HG03064 (cell line): ENCODE data around the gene N4BP2L2.

Experiments
- ATAC-seq: cut with Tn5 transposase; IDR thresholded peaks from one replicate; pipeline ENCODE4 v1.9.1; 2021; ENCODE audit warnings: low read depth; ENCODE audit not compliant: unreplicated experiment

Gene N4BP2L2

DNA sequence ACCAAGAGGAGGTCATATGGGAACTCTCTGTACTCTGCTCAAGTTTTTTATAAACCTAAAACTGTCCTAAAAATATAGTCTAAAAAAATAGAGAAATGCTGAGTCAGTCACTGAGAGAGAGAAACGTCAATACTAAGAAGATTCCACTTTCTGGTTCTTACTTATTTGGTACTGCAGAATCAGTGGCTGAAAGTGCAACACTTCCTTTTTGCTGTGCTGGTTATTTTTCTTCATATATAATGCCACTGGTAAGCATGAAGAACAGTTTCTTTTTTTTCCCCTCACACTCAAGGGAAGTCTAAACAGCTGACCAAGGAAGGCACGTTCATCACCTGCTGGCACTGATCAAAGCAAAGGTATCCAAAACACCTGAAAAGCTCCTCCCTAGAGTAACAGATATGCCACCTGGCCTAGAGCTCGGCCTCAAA, 66.4 kb downstream of the N4BP2L2 start:
- peak; percentile 75 for ATAC-seq

DNA sequence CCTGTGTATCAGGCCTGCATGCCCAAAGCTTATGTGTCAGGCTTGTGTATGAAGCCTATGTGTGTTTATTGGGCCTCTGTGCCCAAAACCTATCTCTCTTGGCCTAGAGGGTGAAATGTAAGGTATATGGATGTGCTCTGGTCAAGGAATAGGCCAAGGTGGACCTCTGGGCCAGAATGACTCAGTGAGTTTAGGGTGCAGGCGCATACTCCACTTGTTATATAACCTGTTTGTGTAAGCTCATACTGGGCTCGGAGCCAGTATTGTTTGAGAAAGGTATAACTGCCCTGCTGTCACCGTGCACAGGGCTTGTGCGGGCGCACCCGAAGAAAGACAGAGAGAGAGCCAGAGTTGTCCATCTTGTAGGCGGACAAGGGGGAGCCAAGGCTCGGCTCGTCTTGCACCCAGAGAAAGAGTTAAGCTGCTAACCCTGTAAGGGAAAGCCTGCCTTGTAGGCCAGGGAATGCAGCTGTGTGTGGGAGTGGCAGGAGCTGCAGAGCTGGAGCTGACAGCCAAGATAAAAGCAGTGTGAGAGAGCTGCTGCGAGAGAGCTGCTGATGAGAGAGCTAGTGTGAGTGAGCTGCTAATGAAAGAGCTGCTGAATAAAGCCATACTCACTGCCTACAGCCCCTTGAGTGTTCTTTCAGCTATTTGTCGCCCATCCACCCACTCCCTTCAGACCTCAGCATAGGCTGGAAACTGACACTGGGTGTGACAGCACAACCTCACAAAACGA, 67.2 kb downstream of the N4BP2L2 start:
- no peak for ATAC-seq

DNA sequence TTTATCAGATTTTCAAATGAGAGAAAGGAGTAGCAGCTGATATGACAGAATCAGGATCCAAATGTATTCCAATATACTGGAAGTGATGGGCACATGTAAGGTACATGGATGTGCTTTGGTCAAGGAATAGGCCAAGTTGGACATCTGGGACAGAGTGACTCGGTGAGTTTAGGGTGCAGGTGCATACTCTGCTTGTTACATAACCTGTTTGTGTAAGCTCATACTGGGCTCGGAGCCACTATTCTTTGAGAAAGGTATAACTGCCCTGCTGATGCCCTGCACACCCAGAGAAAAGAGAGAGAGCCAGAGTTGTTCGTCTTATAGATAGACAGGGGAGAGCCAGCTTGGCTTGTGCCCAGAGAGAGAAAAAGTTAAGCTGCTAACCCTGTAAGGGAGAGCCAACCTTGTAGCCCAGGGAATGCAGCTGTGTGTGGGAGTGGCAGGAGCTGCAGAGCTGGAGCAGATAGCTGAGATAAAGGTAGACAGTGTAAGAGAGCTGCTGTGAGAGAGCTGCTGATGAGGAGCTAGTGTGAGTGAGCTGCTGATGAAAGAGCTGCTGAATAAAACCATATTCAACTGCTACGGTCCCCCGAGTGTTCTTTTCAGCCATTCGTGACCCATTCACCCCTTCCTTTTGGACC, 70.0 kb downstream of the N4BP2L2 start:
- ATAC-seq: no peak

DNA sequence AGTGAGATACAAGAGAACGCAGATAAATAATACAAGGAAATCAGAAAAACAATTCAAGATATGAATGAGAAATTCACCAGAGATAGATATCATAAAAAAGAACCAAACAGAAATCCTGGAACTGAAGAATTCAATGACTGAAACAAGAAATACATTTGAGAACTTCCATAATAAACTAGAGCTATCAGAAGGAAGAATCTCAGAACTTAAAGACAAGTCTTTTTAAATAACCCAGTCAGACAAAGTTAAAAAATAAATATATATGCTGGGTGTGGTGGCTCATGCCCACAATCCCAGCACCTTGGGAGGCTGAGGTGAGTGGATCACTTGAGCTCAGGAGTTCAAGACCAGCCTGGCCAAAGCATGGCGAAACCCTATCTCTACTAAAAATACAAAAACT, 82.0 kb downstream of the N4BP2L2 start:
- no peak for ATAC-seq

DNA sequence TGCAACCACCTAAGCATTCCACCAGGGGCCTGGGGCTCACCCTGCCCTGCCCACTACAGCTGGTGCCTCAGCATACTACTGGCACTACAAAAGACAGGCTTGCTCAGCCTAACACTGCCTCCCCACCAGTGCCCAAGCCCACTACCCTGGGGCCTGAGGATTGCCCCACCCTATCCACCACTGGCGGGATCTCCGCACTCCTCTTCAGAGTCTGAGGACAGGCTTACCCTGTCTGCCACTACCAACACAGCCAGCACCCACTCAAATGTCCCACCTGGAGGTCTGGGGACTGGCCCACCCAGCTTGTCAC, 83.0 kb downstream of the N4BP2L2 start:
- ATAC-seq: no peak

DNA sequence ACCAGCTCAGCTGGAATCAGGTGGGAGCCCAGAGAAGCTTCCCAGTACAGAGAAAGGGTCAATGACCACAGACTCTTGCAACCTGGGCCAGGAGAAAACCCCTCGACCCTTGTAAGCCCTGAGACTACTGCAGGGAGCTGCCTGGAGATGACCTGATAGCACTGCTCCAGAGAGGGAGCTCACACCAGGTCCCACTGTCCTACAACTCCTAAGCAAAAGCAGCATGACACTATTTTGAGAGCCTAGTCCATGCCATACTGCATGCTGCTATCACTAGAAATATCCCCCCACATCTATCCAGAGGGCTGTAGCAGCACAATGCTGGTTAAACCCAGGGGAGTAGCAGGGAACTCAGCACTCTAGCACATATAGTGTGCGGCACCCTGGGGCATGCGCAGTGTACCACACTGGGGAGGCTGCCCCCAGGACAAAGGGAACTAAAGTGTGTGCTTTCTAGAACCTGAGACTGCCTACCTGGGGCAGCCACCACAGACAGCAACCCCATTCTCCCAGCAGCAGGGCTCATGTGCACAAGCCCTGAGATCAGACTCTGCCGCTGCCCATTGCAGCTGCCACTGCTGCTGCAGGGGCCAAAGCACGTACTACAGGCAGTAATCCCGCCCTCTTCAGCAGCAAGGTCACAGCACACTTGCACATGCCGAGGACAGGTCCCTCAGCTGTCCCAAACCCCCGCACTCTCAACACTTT, 83.6 kb downstream of the N4BP2L2 start:
- ATAC-seq: no peak

DNA sequence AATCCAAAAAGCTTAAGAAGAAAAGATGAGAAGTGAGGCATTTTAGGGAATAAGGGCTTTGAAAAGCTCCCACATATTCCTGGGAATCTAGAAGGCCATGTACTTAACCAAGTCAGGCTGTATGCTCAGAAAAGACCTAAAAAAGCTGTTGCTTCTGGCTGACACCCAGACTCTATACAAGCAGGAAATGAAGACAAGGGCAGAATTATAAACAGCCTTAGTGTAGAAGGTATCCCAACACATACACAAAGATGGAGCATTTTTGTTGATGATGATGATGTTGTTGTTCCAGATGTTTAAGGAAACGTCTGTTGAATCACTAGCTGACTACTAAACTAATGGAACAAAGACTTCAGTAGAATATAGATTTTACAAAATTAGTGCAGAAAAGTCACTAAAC, 84.6 kb downstream of the N4BP2L2 start:
- ATAC-seq: no peak

DNA sequence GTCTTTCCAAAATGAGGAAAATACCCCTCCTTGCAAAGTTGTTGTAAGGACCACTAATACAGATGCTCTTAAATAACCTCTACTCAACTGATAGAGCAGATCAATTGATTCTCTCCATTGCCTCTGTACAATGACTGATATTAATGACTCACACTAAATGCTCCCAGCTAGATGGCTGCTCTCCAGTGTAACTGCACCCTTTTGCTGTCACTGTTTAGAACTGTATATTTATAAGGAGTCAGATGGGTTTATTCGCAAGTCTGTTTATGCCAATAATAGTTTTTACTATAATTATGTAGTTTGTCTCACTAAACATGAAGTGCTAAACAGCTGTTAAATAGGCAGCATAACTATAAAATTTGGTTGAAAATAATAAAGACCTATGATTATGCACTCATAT, 89.6 kb downstream of the N4BP2L2 start:
- ATAC-seq: no peak

DNA sequence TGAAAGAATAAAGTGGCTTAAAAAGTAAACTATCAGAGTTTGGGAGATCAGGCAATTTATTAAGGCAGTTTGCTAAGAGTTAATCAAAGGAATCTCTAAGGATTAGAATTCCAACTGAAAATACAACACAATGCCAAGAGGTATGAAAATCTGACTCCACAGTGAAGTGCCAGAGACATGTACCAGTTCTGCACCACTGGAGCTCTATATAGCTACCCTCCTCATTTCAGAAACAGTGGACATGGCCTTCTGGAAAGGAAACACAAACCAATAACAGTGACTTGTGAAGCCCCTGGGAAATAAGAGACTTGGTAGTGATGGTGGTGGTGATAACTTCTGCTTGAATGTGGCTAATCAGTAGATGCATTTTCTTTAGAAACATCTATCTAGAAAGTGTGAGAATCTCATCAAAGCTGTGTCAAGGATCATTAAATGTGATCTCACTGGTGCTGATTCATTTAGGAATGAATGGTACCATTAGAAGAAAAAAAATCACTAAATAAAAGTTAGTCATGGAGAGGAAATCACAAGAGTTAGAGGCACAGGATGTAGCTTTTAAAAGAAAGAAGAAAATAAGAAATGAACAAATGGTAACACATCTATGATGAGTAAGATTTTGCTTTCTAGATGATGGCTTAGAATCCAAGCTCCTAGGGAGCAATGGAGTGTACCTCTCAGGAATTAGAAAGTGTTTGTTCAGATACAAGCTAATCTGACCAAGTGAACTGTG, 90.5 kb downstream of the N4BP2L2 start:
- ATAC-seq: no peak

DNA sequence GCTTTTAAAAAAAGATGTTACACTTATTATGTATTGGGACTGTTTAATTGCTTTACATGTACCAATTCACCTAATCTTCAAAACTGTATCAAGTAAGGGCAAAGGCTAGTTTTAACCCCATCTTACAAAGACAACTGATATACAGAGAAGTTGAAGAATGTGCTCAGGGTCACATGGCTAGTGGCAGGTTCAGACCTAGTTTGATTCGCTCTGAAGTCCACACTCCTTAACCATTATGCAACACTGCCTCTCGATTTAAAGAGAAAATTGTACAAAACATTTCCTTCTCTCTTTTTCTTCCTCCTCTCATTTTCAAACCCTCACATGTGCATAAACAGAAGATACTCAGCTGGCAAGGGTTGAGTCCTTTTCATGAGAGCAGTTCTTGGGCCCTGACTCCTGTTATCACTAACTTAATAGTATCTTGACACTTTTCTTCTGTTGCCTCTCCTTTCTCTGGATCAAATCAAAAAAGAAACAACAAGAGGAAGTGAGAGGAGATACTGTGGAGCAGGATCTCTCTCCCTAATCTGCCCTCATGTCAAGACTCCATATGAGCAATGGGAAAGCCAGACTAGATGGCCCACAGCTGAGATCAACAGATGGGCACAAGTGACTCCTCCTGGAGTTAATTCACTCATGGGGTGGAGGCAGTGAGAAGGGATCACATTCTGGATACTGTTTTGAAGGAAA, 91.7 kb downstream of the N4BP2L2 start:
- no peak for ATAC-seq

DNA sequence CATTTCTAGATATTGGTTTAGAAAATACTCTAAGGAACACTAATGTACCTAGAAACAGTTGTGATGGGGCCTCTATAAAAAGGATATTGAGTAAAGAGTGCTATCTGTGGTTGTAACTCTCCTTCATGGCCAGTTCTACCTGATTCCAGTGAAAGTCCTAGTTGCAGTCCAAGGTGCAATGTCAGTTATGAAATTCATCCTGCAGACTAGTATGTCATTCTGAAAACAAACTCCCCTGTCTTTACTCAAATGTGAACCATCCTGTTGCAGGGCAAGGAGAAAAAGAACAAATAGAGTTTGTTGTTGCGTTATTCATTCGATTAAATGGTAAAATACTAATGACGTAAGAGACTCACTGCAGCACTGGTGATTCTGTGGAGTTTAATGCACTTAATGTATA, 92.4 kb downstream of the N4BP2L2 start:
- ATAC-seq: no peak

DNA sequence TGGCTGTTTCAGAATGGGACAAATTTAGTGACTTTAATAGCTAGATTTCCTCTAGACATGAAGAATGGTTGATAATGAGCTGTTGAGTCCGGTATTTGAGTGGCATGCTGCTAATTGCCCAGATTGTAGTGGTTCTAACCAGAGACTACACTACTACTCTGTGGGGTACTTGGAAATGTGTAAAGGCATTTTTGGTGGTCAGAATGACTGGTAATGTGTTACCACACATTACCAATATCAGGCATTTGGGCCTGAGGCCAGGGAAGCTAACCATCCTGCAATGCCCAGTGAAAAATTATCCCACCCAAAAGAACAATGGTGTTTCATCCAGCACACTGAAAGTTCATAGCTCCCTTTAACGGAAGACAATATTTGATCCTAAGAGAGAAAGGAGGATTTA, 93.1 kb downstream of the N4BP2L2 start:
- ATAC-seq: no peak

DNA sequence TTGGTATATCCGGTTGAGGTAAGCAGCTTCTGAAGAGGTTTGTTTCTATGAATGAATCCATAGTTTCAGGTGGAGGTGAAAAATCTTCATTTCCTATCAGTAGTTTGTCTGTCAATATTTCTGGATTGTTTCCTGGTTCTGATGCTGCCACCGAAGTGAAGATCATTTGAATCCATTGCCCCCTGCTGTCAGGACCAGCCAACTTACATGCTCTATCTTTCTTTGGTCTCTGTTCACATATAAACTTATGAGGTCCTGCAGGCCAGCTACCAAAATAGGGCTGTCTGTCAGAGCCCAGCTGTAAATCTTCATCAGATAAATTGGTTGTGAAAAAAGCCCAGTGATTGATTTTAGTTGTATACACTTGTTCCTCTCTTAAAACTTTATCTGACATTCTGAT, 95.5 kb downstream of the N4BP2L2 start:
- no peak for ATAC-seq

DNA sequence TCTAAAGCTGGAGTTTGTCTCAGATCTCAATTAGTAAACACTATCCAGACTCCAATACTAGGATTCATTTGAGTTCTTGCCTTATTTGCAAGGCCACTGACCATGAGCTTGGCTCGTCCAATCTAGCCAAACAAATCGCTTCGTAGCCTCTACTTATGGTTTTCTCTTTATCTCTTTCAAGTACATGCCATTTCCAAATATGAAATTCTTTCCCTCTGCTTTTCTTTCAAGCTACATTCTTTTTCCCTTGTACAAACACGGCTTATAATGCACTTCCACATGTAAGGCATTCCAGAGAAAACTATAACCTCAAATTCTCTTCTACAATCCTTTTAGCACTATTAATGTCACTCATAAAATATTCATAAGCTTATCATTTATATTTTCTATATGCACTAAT, 99.7 kb downstream of the N4BP2L2 start:
- ATAC-seq: no peak

DNA sequence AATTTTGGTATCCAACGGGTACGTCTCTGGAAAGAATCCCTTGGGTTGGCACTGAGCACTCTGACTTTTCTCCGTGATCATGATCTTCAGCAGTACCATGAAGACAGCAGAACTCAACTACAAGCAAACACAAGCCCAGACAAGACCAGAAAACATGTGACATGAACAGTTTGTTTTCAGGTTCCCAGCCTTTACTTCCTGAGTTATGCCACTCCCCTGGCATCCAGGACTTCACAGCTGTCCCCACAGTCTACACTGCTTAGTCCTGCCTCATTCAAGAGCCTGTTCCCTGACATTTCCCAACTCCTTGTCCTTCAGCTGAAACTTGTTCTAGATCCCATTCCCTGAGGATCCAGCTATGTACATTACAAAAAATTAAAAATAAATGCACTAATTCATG, 105.7 kb downstream of the N4BP2L2 start:
- no peak for ATAC-seq

DNA sequence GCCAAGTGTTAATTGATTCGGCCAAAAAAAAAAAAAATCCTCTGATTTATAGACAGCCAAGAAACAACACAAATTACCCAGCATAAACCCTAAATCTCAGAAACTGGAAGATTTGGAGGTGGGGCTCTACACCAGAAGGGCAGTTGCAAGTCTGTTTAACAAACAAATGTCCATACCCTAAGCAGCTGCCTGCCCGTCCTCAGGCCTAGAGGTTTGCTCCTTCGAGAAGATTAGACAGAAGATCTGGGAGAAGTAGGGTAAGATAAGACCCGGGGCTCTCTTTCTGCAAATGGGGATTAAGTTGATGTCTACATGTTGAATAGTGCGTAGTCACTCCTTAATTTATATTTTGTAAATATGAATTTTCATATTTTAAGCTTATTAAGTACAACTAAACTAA, 107.2 kb downstream of the N4BP2L2 start:
- ATAC-seq: no peak

DNA sequence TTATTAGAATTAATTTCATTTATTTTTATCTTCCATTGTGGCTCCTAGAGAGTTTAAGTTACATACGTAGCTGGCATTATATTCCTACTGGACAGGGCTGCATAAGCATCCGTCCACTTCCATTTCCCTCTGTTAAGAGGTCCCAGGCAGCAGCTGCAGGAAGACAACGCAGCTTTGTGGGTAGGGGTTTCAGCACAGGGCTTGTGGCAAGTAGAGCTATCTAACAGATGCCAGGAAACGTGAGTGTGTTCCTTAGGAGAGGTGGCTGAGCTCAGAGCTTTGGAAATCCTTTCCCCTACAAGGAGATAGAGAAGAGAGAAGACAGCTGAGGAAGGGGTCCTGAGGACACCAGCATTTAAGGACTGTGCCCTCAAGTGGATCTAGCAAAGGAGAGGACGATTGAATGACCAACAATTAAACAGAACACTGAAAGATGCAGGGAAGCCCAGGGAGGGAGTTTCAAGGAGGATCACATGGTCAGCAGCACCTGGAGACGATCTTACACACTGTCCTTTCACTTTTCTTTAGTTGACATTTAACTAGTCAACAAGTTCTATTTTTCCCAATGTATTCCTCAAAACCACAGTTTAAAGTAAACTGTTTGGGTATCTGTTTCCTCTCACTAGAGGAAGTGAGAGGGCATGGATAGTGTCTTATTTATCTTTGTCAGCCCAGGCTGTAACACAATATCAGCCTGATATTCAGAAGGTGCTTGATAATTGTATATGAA, 108.4 kb downstream of the N4BP2L2 start:
- no peak for ATAC-seq

DNA sequence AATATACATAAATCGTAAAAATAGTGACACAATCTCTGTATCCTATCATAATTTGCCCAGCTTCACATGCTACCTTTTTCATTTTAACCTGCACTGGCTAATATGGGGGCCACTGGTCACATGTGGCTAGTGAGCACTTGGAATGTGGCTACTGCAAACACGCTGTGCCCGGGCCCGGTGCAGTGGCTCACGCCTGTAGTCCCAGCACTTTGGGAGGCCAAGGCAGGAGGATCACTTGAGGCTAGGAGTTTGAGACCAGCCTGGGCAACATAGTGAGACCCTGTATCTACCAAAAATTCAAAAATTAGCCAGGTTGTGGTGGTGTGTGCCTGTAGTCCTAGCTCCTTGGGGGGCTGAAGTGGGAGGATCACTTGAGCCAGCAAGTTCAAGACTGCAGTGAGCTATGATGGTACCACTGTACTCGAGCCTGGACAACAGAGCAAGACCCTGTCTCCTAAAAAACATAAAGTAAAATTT, 109.1 kb downstream of the N4BP2L2 start:
- no peak for ATAC-seq

DNA sequence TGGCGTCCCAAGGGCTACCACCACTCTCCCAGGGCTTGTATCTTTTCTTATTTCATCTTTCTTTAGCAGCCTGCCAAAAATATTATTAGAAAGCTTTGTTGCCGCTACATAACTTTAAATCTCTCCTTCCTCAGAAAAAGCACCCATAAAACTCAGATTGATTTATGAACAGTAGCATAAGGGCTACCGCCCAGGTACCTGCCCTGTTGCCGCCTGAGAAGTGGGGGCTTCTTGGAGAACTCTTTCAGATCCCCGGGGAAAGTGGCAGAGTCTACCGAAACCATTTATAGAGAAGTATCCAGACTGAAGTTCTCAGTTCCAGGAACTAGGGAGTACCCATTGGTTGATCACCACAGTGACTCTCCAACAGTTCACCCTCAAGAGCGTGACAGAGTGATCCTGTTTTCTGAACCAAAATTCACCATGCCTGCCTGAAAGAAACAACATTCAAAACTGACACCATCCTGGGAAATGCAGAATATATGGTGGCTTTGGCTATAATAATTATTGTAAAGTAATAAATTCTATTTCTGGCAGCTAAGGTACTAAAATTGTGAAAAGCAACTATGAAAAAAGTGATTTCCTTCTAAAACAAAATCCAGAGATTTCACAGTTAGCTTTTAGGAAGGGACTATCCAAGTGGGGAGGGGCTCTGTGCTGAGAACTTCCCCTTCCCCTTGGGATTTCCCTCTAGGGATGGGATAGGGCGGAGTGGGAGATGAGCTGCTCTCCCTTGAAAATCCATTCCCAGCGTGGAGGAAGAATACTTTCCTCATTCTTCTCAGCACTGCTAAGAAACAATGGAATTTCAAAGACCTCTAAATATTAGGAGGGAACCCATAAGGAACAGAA, 109.8 kb downstream of the N4BP2L2 start:
- no peak for ATAC-seq
